Measurements from ENCODE around the gene APBA2. TPM values are rescaled to one million over a fixed set of nuclear protein-coding genes. Genes with fewer than 3 reads are reported as not detected.

The APBA2 gene
- polyA plus RNA-seq, 4 donors, result 0.67 to 3.2 (median 1.8) TPM

GRCh38 chr15:28881170-28881569 lies 4.6 kb upstream of the APBA2 start:
- Histone ChIP-seq H3K27ac (ENCODE audit: low read depth in 1 of 3, low read length in 2 of 3) (no peak overlapping the region), H3K4me1 (ENCODE audit: control insufficient read depth in 3 of 3, insufficient read depth in 2 of 3, low read depth in 1 of 3, low read length in 2 of 3) (no peaks in the 10 kb centered on the region), H3K4me3 (ENCODE audit: low read depth in 1 of 3, low read length in 3 of 3) (no peak overlapping the region), H3K27me3 (ENCODE audit: control insufficient read depth in 3 of 3, insufficient read depth in 3 of 3, low read length in 3 of 3) (peaks cover 0 to 11% (median under 1%) of the 10 kb centered on the region in 3 donors), H3K36me3 (ENCODE audit: control insufficient read depth in 3 of 3, insufficient read depth in 2 of 3, low read depth in 1 of 3, low read length in 3 of 3) (no peaks in the 10 kb centered on the region), H3K9me3 (ENCODE audit: control insufficient read depth in 2 of 2, insufficient read depth in 1 of 2, low read depth in 1 of 2, low read length in 1 of 2) (no peaks in the 10 kb centered on the region)
- 54 to 75% (median 67%) methylated on average over 3 of the region's 3 CpGs for WGBS, 3 donors
- no peak for DNase-seq
- no peak for FAIRE-seq

- Histone ChIP-seq H3K36me3 (ENCODE audit: control insufficient read depth in 3 of 3, insufficient read depth in 2 of 3, low read depth in 1 of 3, low read length in 3 of 3) (no peaks in the 10 kb centered on the region), H3K27ac (ENCODE audit: low read depth in 1 of 3, low read length in 2 of 3) (no peak overlapping the region), H3K9me3 (ENCODE audit: control insufficient read depth in 2 of 2, insufficient read depth in 1 of 2, low read depth in 1 of 2, low read length in 1 of 2) (no peaks in the 10 kb centered on the region), H3K4me3 (ENCODE audit: low read depth in 1 of 3, low read length in 3 of 3) (no peak overlapping the region), H3K27me3 (ENCODE audit: control insufficient read depth in 3 of 3, insufficient read depth in 3 of 3, low read length in 3 of 3) (peaks cover 0 to 13% (median 5%) of the 10 kb centered on the region in 3 donors), H3K4me1 (ENCODE audit: control insufficient read depth in 3 of 3, insufficient read depth in 2 of 3, low read depth in 1 of 3, low read length in 2 of 3) (no peaks in the 10 kb centered on the region)
- no peak for DNase-seq
- FAIRE-seq, result no peak
- whole genome bisulfite sequencing, 3 donors, result 85 to 100% (median 93%) methylated on average over 1 of the region's 1 CpG
Observed at GRCh38 chr15:28881600-28881999, 4.2 kb upstream of the APBA2 start.

GRCh38 chr15:28884151-28884940 lies 1.4 kb upstream of the APBA2 start:
- DNase-seq (no peak), FAIRE-seq (no peak)
- Histone ChIP-seq H3K4me1 (ENCODE audit: control insufficient read depth in 3 of 3, insufficient read depth in 2 of 3, low read depth in 1 of 3, low read length in 2 of 3) (no peaks in the 10 kb centered on the region), H3K36me3 (ENCODE audit: control insufficient read depth in 3 of 3, insufficient read depth in 2 of 3, low read depth in 1 of 3, low read length in 3 of 3) (no peaks in the 10 kb centered on the region), H3K4me3 (ENCODE audit: low read depth in 1 of 3, low read length in 3 of 3) (no peak overlapping the region), H3K27ac (ENCODE audit: low read depth in 1 of 3, low read length in 2 of 3) (no peak overlapping the region), H3K27me3 (ENCODE audit: control insufficient read depth in 3 of 3, insufficient read depth in 3 of 3, low read length in 3 of 3) (peaks cover 0 to 23% (median 7%) of the 10 kb centered on the region in 3 donors), H3K9me3 (ENCODE audit: control insufficient read depth in 2 of 2, insufficient read depth in 1 of 2, low read depth in 1 of 2, low read length in 1 of 2) (no peaks in the 10 kb centered on the region)
- 76 to 94% (median 85%) methylated on average over 11 of the region's 11 CpGs for WGBS, 3 donors

- Histone ChIP-seq H3K27me3 (ENCODE audit: control insufficient read depth in 3 of 3, insufficient read depth in 3 of 3, low read length in 3 of 3) (peaks cover 0 to 23% (median 7%) of the 10 kb centered on the region in 3 donors), H3K9me3 (ENCODE audit: control insufficient read depth in 2 of 2, insufficient read depth in 1 of 2, low read depth in 1 of 2, low read length in 1 of 2) (no peaks in the 10 kb centered on the region), H3K4me1 (ENCODE audit: control insufficient read depth in 3 of 3, insufficient read depth in 2 of 3, low read depth in 1 of 3, low read length in 2 of 3) (no peaks in the 10 kb centered on the region), H3K4me3 (ENCODE audit: low read depth in 1 of 3, low read length in 3 of 3) (peak overlapping the region in 1 of 3 donors; percentile 60), H3K36me3 (ENCODE audit: control insufficient read depth in 3 of 3, insufficient read depth in 2 of 3, low read depth in 1 of 3, low read length in 3 of 3) (no peaks in the 10 kb centered on the region), H3K27ac (ENCODE audit: low read depth in 1 of 3, low read length in 2 of 3) (no peak overlapping the region)
- FAIRE-seq (no peak), DNase-seq (no peak)
- WGBS, 3 donors, result 28 to 44% (median 32%) methylated on average over 23 to 31 of the region's 31 CpGs
Observed at GRCh38 chr15:28885128-28885629, 595 bp upstream of the APBA2 start.

GRCh38 chr15:28886431-28887338 lies 911 bp downstream of the APBA2 start:
- FAIRE-seq (no peak), DNase-seq (no peak)
- H3K36me3 ChIP-seq (ENCODE audit: control insufficient read depth in 3 of 3, insufficient read depth in 2 of 3, low read depth in 1 of 3, low read length in 3 of 3), result no peaks in the 10 kb centered on the region
- H3K4me1 ChIP-seq (ENCODE audit: control insufficient read depth in 3 of 3, insufficient read depth in 2 of 3, low read depth in 1 of 3, low read length in 2 of 3), result no peaks in the 10 kb centered on the region
- peak overlapping the region in 1 of 3 donors; percentile 53 for H3K27ac ChIP-seq (ENCODE audit: low read depth in 1 of 3, low read length in 2 of 3)
- no peaks in the 10 kb centered on the region for H3K9me3 ChIP-seq (ENCODE audit: control insufficient read depth in 2 of 2, insufficient read depth in 1 of 2, low read depth in 1 of 2, low read length in 1 of 2)
- H3K27me3 ChIP-seq (ENCODE audit: control insufficient read depth in 3 of 3, insufficient read depth in 3 of 3, low read length in 3 of 3), result peaks cover 0 to 23% (median 7%) of the 10 kb centered on the region in 3 donors
- peak overlapping the region; percentile 22 to 60 (median 43) for H3K4me3 ChIP-seq (ENCODE audit: low read depth in 1 of 3, low read length in 3 of 3)
- 17 to 29% (median 26%) methylated on average over 36 to 60 of the region's 61 CpGs for WGBS, 3 donors

- H3K4me1 ChIP-seq (ENCODE audit: control insufficient read depth in 3 of 3, insufficient read depth in 2 of 3, low read depth in 1 of 3, low read length in 2 of 3), result no peaks in the 10 kb centered on the region
- H3K4me3 ChIP-seq (ENCODE audit: low read depth in 1 of 3, low read length in 3 of 3), result peak overlapping the region in 1 of 3 donors; percentile 24
- DNase-seq (no peak), FAIRE-seq (no peak)
- peak overlapping the region in 1 of 3 donors; percentile 20 for H3K27ac ChIP-seq (ENCODE audit: low read depth in 1 of 3, low read length in 2 of 3)
- WGBS, 3 donors, result 64 to 74% (median 69%) methylated on average over 17 of the region's 17 CpGs
- H3K27me3 ChIP-seq (ENCODE audit: control insufficient read depth in 3 of 3, insufficient read depth in 3 of 3, low read length in 3 of 3), result peaks cover 0 to 23% (median 7%) of the 10 kb centered on the region in 3 donors
- H3K36me3 ChIP-seq (ENCODE audit: control insufficient read depth in 3 of 3, insufficient read depth in 2 of 3, low read depth in 1 of 3, low read length in 3 of 3), result no peaks in the 10 kb centered on the region
- no peaks in the 10 kb centered on the region for H3K9me3 ChIP-seq (ENCODE audit: control insufficient read depth in 2 of 2, insufficient read depth in 1 of 2, low read depth in 1 of 2, low read length in 1 of 2)
Observed at GRCh38 chr15:28887339-28888174, 1.8 kb downstream of the APBA2 start.

- peaks cover 0 to 23% (median 7%) of the 10 kb centered on the region in 3 donors for H3K27me3 ChIP-seq (ENCODE audit: control insufficient read depth in 3 of 3, insufficient read depth in 3 of 3, low read length in 3 of 3)
- no peaks in the 10 kb centered on the region for H3K36me3 ChIP-seq (ENCODE audit: control insufficient read depth in 3 of 3, insufficient read depth in 2 of 3, low read depth in 1 of 3, low read length in 3 of 3)
- no peaks in the 10 kb centered on the region for H3K9me3 ChIP-seq (ENCODE audit: control insufficient read depth in 2 of 2, insufficient read depth in 1 of 2, low read depth in 1 of 2, low read length in 1 of 2)
- no peak overlapping the region for H3K27ac ChIP-seq (ENCODE audit: low read depth in 1 of 3, low read length in 2 of 3)
- 85 to 89% (median 88%) methylated on average over 17 to 18 of the region's 18 CpGs for WGBS, 3 donors
- FAIRE-seq, result no peak
- no peak for DNase-seq
- no peaks in the 10 kb centered on the region for H3K4me1 ChIP-seq (ENCODE audit: control insufficient read depth in 3 of 3, insufficient read depth in 2 of 3, low read depth in 1 of 3, low read length in 2 of 3)
- no peak overlapping the region for H3K4me3 ChIP-seq (ENCODE audit: low read depth in 1 of 3, low read length in 3 of 3)
Observed at GRCh38 chr15:28888302-28888894, 2.6 kb downstream of the APBA2 start.

Data from small intestine (tissue), 7 donors.